ENCODE results near the gene SGCG. TPM values are rescaled to one million over a fixed set of nuclear protein-coding genes. Genes with fewer than 3 reads are reported as not detected.
A peak's percentile ranks its signal among the peaks of the same experiment; 100 is the strongest.
"Not testable (repeated sequence)": the region's sequence is repeated elsewhere in the genome, so short reads cannot be mapped to it uniquely, and the experiment has no call there.

SGCG gene
- total RNA-seq (1 to 10 TPM; 1.1 to 1.2 TPM), polyA plus RNA-seq (ENCODE audit: insufficient read length in 2 of 2) (1 to 10 TPM; 1.2 to 2.3 TPM)
- long read RNA-seq, donor 1 = 0 reads
- long read RNA-seq, donor 2 = 0 reads
- long read RNA-seq, donor 3 = 0 reads
- long read RNA-seq, donor 4, partial matches to known transcripts = 0 of 5 reads
- long read RNA-seq, donor 4, other reads (novel, unspliced or antisense) = 5 of 5 reads

- 56% methylated on average over 4 of the region's 6 CpGs for WGBS (ENCODE audit: insufficient coverage)
These were observed at the start of gene SGCG for GRCh38 chr13:23180711-23181110. Gene SGCG, plus strand, starts transcription at chr13:23180979. Its CDS starts 22,716 bp downstream, at chr13:23203695.

DNA sequence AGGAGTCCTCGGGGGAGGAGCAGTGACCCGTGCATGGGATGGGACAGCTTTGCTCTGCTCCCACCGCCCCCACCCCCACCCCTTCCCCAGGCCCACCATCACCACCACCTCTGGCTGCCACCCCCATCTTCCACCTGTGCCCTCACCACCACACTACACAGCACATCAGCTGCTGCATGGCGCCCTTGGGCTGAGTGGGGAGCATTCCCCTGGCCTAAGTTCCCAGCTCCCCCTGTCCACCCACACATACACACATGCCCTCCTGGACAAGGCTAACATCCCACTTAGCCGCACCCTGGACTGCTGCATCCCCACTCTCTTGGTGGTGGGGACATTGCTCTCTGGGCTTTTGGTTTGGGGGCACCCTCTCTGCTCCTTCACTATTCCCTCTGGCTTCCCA is 46.2 kb upstream of the SGCG start:
- Histone ChIP-seq H3K9me3 (ENCODE audit: control insufficient read depth, insufficient read depth, low read length) (no peaks in the 10 kb centered on the region), H3K27me3 (ENCODE audit: control insufficient read depth, insufficient read depth, low read length) (no peaks in the 10 kb centered on the region), H3K27ac (ENCODE audit: low read depth, low read length) (no peak overlapping the region), H3K36me3 (ENCODE audit: control insufficient read depth, insufficient read depth, low read length) (no peaks in the 10 kb centered on the region), H3K4me1 (ENCODE audit: control insufficient read depth, insufficient read depth, low read length) (no peaks in the 10 kb centered on the region), H3K4me3 (ENCODE audit: low read depth, low read length) (no peak overlapping the region)
- no peak for DNase-seq (ENCODE audit: low read depth in 4 of 6, low spot score in 6 of 6)
- WGBS (ENCODE audit: insufficient coverage) = no CpG with 5 or more reads among the region's 5 CpGs

More at GRCh38 chr13:23180711-23181110, at the start of gene SGCG:
- no peaks in the 10 kb centered on the region for H3K27me3 ChIP-seq (ENCODE audit: control insufficient read depth, insufficient read depth, low read length)
- H3K9me3 ChIP-seq (ENCODE audit: control insufficient read depth, insufficient read depth, low read length) = no peaks in the 10 kb centered on the region
- no peaks in the 10 kb centered on the region for H3K36me3 ChIP-seq (ENCODE audit: control insufficient read depth, insufficient read depth, low read length)
- DNase-seq (ENCODE audit: low read depth in 4 of 6, low spot score in 6 of 6) = no peak
- H3K27ac ChIP-seq (ENCODE audit: low read depth, low read length) = no peak within 1 kb of the TSS
- no peak within 1 kb of the TSS for H3K4me3 ChIP-seq (ENCODE audit: low read depth, low read length)
- no peaks in the 10 kb centered on the region for H3K4me1 ChIP-seq (ENCODE audit: control insufficient read depth, insufficient read depth, low read length)

GRCh38 chr13:23140492-23140891 is 40.3 kb upstream of the SGCG start:
- peak in 1 of 6 donors; percentile 13 for DNase-seq (ENCODE audit: low read depth in 4 of 6, low spot score in 6 of 6)
- H3K9me3 ChIP-seq (ENCODE audit: control insufficient read depth, insufficient read depth, low read length) = no peaks in the 10 kb centered on the region
- no peaks in the 10 kb centered on the region for H3K36me3 ChIP-seq (ENCODE audit: control insufficient read depth, insufficient read depth, low read length)
- H3K4me1 ChIP-seq (ENCODE audit: control insufficient read depth, insufficient read depth, low read length) = no peaks in the 10 kb centered on the region
- WGBS (ENCODE audit: insufficient coverage) = 85% methylated on average over 2 of the region's 2 CpGs
- H3K27me3 ChIP-seq (ENCODE audit: control insufficient read depth, insufficient read depth, low read length) = no peaks in the 10 kb centered on the region
- H3K4me3 ChIP-seq (ENCODE audit: low read depth, low read length) = no peak overlapping the region
- no peak overlapping the region for H3K27ac ChIP-seq (ENCODE audit: low read depth, low read length)

DNA sequence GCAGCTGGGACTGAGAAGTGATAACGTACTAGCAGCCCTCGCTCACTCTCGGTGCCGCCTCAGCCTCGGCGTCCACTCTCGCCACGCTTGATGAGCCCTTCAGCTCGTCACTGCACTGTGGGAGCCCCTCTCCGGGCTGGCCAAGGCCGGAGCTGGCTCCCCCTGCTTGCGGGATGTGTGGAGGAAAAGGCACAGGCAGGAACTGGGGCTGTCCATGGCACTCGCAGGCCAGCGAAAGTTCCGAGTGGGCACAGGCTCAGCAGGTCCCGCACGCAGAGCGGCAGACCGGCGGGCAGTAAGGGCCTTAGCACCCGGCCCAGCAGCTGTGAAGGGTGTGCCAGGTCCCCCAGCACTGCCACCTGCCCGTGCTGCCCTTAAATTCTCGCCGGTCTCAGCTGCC is 38.8 kb upstream of the SGCG start:
- Histone ChIP-seq H3K27me3 (ENCODE audit: control insufficient read depth, insufficient read depth, low read length) (no peaks in the 10 kb centered on the region), H3K27ac (ENCODE audit: low read depth, low read length) (no peak overlapping the region), H3K36me3 (ENCODE audit: control insufficient read depth, insufficient read depth, low read length) (no peaks in the 10 kb centered on the region), H3K9me3 (ENCODE audit: control insufficient read depth, insufficient read depth, low read length) (no peaks in the 10 kb centered on the region), H3K4me1 (ENCODE audit: control insufficient read depth, insufficient read depth, low read length) (no peaks in the 10 kb centered on the region), H3K4me3 (ENCODE audit: low read depth, low read length) (no peak overlapping the region)
- 95% methylated on average over 24 of the region's 24 CpGs for WGBS (ENCODE audit: insufficient coverage)
- DNase-seq (ENCODE audit: low read depth in 4 of 6, low spot score in 6 of 6) = no peak

DNA sequence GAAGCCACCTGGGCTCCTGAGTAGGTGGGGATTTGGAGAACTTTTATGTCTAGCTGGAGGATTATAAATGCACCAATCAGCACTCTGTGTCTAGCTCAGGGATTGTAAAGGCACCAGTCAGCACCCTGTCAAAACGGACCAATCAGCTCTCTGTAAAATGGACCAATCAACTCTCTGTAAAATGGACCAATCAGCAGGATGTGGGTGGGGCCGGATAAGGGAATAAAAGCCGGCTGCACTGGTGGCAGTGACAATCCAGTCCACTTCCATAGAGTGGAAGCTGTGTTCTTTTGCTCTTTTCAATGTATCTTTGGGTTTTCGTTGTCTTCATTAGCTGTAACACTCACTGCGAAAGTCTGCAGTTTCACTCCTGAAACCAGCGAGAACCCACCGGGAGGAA is 38.2 kb upstream of the SGCG start:
- DNase-seq (ENCODE audit: low read depth in 4 of 6, low spot score in 6 of 6); H3K4me1 ChIP-seq (ENCODE audit: control insufficient read depth, insufficient read depth, low read length); H3K36me3 ChIP-seq (ENCODE audit: control insufficient read depth, insufficient read depth, low read length); H3K9me3 ChIP-seq (ENCODE audit: control insufficient read depth, insufficient read depth, low read length); H3K4me3 ChIP-seq (ENCODE audit: low read depth, low read length); H3K27ac ChIP-seq (ENCODE audit: low read depth, low read length); H3K27me3 ChIP-seq (ENCODE audit: control insufficient read depth, insufficient read depth, low read length): not testable (repeated sequence)
- 100% methylated on average over 5 of the region's 7 CpGs for WGBS (ENCODE audit: insufficient coverage)

- Histone ChIP-seq H3K4me3 (ENCODE audit: low read depth, low read length) (no peak overlapping the region), H3K36me3 (ENCODE audit: control insufficient read depth, insufficient read depth, low read length) (no peaks in the 10 kb centered on the region), H3K9me3 (ENCODE audit: control insufficient read depth, insufficient read depth, low read length) (no peaks in the 10 kb centered on the region), H3K27me3 (ENCODE audit: control insufficient read depth, insufficient read depth, low read length) (no peaks in the 10 kb centered on the region), H3K27ac (ENCODE audit: low read depth, low read length) (no peak overlapping the region), H3K4me1 (ENCODE audit: control insufficient read depth, insufficient read depth, low read length) (no peaks in the 10 kb centered on the region)
- DNase-seq (ENCODE audit: low read depth in 4 of 6, low spot score in 6 of 6) = no peak
- WGBS (ENCODE audit: insufficient coverage) = no CpG with 5 or more reads among the region's 2 CpGs
These were observed 36.3 kb upstream of the SGCG start for GRCh38 chr13:23144431-23144830.

- no peaks in the 10 kb centered on the region for H3K36me3 ChIP-seq (ENCODE audit: control insufficient read depth, insufficient read depth, low read length)
- no peak overlapping the region for H3K27ac ChIP-seq (ENCODE audit: low read depth, low read length)
- no CpG with 5 or more reads among the region's 5 CpGs for WGBS (ENCODE audit: insufficient coverage)
- no peaks in the 10 kb centered on the region for H3K27me3 ChIP-seq (ENCODE audit: control insufficient read depth, insufficient read depth, low read length)
- no peaks in the 10 kb centered on the region for H3K9me3 ChIP-seq (ENCODE audit: control insufficient read depth, insufficient read depth, low read length)
- no peaks in the 10 kb centered on the region for H3K4me1 ChIP-seq (ENCODE audit: control insufficient read depth, insufficient read depth, low read length)
- DNase-seq (ENCODE audit: low read depth in 4 of 6, low spot score in 6 of 6) = no peak
- H3K4me3 ChIP-seq (ENCODE audit: low read depth, low read length) = no peak overlapping the region
These were observed 34.8 kb upstream of the SGCG start for GRCh38 chr13:23146006-23146405.

DNA sequence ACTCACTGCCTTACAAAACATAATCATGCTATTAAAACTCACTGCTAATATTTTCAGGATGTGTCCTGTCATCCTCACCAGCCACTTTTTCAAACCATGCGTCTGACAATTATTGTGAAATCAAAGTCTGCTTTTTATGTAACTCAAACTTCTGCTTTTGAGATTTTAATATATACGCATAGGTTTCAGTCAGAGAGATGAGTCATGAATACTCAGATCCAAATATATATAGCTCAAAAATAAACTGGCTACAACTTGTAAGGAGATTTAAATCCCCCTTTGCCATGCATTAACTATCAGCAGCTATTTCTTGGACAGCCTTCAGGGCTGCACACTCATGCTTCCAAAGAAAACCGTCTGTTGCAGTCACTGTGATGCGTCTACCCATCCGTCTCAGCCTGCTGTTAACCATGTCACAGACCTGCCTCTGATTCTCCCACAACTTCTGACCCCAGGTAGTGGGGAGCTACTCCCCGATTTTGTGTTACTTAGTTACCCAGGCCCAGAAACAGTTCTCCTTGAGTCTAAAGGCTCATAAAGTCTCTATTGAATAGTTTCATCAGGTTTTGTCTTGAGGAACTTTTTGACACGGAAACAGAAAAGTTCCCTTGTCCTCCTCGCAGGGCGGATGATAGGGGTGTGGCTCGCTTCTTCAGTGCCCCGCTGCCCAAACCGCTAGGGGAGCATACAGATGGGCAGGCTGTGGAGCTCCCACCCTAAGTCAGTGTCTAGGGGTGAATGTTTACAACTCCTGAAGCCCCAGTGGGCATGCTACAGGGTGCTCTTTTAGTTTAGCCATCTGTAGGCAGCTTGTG is 33.8 kb upstream of the SGCG start:
- Histone ChIP-seq H3K9me3 (ENCODE audit: control insufficient read depth, insufficient read depth, low read length) (no peaks in the 10 kb centered on the region), H3K27ac (ENCODE audit: low read depth, low read length) (no peak overlapping the region), H3K36me3 (ENCODE audit: control insufficient read depth, insufficient read depth, low read length) (no peaks in the 10 kb centered on the region), H3K4me1 (ENCODE audit: control insufficient read depth, insufficient read depth, low read length) (no peaks in the 10 kb centered on the region), H3K27me3 (ENCODE audit: control insufficient read depth, insufficient read depth, low read length) (no peaks in the 10 kb centered on the region), H3K4me3 (ENCODE audit: low read depth, low read length) (no peak overlapping the region)
- peak in 1 of 6 donors; percentile 54 for DNase-seq (ENCODE audit: low read depth in 4 of 6, low spot score in 6 of 6)
- 54% methylated on average over 6 of the region's 12 CpGs for WGBS (ENCODE audit: insufficient coverage)

GRCh38 chr13:23147827-23148226 is 33.0 kb upstream of the SGCG start:
- Histone ChIP-seq H3K9me3 (ENCODE audit: control insufficient read depth, insufficient read depth, low read length) (no peaks in the 10 kb centered on the region), H3K27ac (ENCODE audit: low read depth, low read length) (no peak overlapping the region), H3K27me3 (ENCODE audit: control insufficient read depth, insufficient read depth, low read length) (no peaks in the 10 kb centered on the region), H3K4me1 (ENCODE audit: control insufficient read depth, insufficient read depth, low read length) (no peaks in the 10 kb centered on the region), H3K36me3 (ENCODE audit: control insufficient read depth, insufficient read depth, low read length) (no peaks in the 10 kb centered on the region), H3K4me3 (ENCODE audit: low read depth, low read length) (no peak overlapping the region)
- no peak for DNase-seq (ENCODE audit: low read depth in 4 of 6, low spot score in 6 of 6)
- WGBS (ENCODE audit: insufficient coverage) = 86% methylated on average over 5 of the region's 10 CpGs

DNA sequence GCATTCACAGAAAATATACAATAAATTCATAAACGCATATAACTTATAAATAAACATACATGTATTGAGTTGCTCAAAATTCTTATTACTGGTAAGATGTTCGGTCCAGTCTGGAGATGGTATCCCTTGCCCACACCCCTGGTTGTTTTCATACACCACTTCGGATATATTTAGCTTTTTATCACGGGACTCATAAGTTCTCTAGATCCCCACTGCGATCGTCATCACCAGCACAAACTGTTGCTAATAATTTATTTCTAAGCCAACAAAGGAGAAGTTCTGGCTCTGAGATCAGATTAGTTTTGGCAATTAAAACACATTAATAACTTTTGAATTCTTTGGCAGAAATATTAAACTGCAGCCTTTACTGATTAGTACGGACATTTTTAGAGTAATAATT is 23.0 kb upstream of the SGCG start:
- no CpG with 5 or more reads among the region's 7 CpGs for WGBS (ENCODE audit: insufficient coverage)
- Histone ChIP-seq H3K4me1 (ENCODE audit: control insufficient read depth, insufficient read depth, low read length) (peaks cover 16% of the 10 kb centered on the region), H3K9me3 (ENCODE audit: control insufficient read depth, insufficient read depth, low read length) (peaks cover 2% of the 10 kb centered on the region), H3K4me3 (ENCODE audit: low read depth, low read length) (no peak overlapping the region), H3K27me3 (ENCODE audit: control insufficient read depth, insufficient read depth, low read length) (peaks cover 26% of the 10 kb centered on the region), H3K27ac (ENCODE audit: low read depth, low read length) (no peak overlapping the region), H3K36me3 (ENCODE audit: control insufficient read depth, insufficient read depth, low read length) (no peaks in the 10 kb centered on the region)
- no peak for DNase-seq (ENCODE audit: low read depth in 4 of 6, low spot score in 6 of 6)
